GM18909 (cell line): Measurements from ENCODE around the gene EIPR1.
"Not testable (repeated sequence)": the region's sequence is repeated elsewhere in the genome, so short reads cannot be mapped to it uniquely, and the experiment has no call there.

ENCODE experiments used
- ATAC-seq: cut with Tn5 transposase; IDR thresholded peaks from one replicate; pipeline ENCODE4 v1.9.1; 2021; ENCODE audit warnings: mild to moderate bottlenecking; ENCODE audit not compliant: unreplicated experiment, poor library complexity

The EIPR1 gene

DNA sequence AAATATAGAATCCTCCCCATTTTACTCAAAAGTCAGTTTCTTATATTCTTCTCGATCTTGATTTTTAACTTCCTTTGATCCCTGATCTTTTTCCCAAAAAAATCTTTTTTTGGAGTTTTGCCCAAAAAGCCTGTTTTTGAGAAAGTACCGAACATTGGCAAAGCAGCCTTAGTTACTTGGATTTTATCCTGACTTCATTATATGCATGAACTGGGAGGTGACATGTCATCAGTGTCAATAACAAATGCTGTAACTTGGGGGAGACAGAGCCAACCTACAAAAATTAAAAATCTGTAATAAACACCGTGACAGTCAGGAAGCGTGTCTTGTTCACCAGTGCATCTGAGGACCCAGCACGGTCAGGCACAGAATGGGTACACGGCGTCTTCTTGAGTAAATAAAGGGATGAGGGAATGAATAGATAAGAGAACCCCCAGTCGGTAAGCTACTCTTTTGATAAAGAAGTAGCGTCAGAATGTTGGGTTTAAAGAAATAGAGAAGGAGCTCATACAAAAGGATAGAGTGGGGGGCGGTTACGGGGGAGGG, 26.8 kb upstream of the EIPR1 start:
- no peak for ATAC-seq

DNA sequence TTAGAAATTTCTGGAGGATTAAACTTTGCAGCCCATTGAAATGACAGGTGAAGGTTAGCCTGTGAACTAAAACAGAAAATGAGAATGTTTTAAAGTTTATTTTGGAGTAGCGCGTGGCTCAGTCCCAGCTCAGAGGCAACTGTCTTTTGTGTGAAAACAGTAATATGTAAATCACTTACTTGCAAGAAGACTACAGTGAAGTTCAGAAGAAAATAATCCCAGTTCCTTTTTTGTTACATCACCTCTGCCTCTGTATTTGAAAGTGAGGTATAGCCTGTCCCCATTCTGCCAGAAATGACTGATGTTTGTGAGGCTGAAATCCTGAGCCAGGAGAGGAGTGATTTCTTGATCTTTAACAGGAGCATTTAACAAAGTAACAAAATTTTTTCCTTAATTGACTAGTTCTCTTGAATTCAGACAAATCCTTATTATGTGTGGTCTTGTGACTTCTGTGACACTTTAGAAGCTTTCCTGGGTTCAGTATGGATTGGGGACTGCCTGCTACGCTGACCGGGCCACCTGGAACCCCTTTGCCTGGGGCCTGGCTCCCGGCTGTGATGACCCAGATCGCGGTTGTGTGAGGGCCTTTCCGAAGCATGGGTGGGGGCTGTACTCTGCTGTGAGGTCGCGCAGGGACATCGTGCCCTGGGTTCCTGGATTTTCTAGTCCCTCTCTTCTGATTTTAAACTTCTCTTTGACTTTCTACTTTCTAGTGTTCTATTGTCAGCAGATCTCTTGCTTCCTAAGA, 26.1 kb upstream of the EIPR1 start:
- ATAC-seq: peak; percentile 99

DNA sequence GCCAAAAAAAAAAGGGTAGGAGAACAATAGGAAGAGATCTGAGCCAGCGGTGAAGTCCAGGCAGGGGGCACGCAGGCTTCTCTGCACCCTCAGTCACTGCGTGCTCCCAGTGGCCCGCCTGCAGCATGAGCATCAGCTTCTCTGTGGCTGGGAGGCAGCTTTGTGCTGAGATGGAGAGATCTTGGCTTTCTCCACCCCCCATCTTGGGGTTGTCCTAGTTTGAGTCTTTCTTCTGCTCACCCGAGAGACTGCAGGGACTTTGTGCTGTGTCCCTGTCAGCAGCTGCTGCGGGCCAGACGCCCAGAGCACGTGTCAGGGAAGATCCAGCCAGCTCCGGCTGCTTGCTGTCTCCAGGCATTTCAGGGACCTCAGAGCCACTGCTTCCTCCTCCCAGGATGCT, 22.2 kb upstream of the EIPR1 start:
- ATAC-seq: no peak

DNA sequence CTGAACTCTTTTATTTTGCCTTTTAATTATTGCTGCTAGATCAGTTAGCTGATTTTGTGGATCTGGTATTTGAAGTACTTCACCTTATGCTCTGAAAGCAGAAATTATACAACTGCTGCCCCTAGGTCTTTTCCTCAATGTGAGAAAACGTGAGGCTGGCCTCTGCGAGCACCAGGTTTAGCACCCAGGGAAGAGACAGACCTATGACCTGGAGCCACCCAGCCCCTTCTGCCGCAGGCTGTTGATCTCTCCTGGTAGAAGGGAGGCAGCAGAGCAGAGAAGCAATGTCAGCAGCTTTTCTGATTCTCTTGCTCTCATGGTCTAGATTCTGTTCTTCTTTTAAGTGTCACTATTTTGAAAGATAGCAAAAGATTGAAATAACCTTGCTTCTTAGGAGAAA, 21.8 kb upstream of the EIPR1 start:
- no peak for ATAC-seq

DNA sequence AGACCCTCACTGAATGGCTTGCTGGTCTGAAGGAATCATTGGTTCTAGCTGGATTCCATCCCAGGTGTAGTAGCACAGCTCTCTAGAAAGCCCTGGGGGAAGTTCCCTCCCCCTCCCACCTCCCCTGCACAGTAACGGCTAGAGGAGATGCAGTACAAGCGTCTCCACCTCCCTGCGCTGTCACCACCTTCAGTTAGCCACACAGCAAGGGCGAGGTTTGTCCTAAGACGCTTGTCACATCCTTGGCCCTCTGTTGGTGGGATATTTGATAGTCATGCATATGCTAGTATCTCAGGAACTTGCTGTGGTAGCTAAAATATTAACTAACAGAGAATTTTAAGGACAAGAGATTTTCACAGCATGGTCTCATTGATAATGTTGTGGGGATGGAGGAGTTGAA, 21.2 kb upstream of the EIPR1 start:
- ATAC-seq: no peak

DNA sequence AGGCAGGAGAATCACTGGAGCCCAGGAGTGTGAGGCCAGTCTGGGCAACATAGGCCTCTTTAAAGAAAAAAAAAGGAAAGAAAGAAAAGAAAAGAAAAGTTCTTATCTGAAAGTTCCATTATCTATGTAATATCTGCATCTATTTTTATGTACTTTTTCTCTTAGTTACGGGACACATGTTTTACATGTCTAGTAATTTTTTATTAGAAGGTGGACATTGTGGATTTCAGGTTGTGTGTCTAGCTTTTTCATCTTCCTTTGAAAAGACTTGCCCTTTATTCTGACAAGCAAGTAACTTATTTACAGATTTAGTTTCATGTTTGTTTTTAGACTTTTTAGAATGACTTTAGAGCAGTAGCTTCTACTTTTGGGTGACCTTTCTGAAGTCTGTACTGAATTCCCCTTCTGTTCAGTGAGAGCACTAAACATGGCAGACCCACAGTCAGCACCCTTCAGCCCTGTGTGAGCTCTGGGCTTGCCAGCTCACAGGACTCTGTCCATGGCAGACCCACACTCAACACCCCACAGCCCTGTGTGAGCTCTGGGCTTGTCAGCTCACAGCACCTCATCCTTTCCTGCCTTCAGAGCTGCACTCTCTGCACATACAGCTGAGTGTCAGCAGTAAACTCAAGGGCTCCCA, 19.4 kb upstream of the EIPR1 start:
- peak; percentile 71 for ATAC-seq

DNA sequence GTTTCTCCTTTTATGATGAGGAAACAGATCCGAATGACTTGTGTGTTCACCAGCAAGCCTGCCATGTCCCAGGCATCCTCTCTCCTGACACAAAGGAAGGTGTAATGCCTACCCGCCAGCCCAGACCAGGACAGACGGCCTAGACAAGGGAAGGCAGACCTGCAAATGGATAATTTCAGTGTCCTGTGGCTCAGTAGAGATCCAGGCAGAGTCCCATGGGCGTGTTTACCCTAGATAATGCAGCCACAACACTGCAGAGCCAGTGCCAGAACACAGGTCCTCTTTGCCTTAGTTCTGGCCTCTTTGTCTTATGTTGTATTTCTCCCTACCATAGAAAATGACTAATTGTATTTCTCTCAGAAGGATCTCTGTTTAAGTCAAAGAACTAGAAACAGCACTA, 14.6 kb upstream of the EIPR1 start:
- no peak for ATAC-seq

DNA sequence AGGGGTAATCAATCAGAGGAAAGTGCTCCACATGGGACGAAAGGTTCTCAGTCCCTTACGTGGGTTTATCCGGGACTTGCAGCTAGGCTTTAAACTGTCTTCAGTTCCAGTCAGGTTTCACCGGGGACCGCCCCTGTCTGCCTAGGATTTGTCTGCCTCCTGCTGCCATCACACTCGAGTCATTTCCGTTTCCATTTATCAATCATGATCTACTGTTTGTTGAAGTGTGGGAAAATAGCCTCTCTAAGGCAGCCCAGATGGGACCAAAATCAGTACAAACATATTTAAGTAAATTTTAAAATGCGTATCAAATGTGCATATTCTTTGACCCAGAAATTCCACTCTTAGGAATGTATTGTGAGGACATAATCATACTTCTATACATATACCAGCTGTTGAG, 12.4 kb upstream of the EIPR1 start:
- ATAC-seq: no peak

DNA sequence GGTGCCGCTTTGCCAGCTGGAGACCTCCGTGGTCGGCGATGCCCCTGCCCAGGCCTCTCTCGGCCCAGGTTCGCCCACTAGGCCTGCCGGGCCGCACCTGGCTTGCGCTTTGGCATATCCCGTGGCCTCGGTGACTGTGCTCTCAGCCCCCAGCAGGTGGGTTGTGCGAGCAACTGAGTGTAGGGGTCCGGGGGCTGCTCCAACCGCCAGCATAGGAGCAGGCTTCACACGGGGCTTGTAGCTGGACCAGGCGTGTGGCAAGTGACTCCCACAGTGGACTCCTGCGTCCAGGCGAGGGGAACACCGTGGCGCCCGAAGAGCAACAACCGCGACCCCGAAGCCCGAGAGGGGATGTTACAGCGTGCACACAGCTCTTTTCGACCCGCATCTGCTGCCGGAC, 11.6 kb upstream of the EIPR1 start:
- ATAC-seq: no peak

DNA sequence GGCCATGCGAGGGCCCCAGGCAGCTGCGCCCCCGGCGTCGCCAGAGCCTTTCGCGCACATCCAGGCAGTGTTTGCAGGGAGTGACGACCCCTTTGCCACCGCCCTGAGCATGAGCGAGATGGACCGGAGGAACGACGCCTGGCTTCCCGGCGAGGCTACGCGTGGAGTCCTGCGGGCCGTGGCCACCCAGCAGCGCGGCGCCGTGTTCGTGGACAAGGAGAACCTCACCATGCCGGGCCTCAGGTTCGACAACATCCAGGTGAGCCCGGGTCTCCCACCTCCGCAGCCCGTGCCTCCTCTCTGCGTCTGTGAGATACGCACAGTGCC, 10.8 kb upstream of the EIPR1 start:
- no peak for ATAC-seq

DNA sequence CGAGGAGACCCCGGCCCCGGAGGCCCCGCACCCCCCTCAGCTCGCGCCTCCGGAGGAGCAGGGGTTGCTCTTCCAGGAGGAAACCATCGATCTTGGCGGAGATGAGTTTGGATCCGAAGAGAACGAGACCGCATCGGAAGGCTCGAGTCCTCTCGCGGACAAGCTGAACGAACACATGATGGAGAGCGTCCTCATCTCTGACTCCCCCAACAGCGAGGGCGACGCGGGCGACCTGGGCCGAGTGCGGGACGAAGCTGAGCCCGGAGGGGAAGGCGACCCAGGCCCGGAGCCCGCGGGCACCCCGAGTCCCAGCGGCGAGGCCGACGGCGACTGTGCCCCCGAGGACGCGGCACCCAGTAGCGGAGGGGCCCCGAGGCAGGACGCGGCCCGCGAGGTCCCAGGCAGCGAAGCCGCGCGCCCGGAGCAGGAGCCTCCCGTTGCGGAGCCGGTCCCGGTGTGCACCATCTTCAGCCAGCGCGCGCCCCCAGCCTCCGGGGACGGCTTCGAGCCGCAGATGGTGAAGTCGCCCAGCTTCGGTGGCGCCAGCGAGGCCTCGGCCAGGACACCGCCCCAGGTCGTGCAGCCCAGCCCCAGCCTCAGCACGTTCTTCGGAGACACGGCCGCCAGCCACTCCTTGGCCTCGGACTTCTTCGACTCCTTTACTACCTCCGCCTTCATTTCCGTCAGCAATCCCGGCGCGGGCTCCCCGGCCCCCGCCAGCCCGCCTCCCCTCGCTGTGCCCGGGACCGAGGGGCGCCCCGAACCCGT, 10.2 kb upstream of the EIPR1 start:
- ATAC-seq: no peak

DNA sequence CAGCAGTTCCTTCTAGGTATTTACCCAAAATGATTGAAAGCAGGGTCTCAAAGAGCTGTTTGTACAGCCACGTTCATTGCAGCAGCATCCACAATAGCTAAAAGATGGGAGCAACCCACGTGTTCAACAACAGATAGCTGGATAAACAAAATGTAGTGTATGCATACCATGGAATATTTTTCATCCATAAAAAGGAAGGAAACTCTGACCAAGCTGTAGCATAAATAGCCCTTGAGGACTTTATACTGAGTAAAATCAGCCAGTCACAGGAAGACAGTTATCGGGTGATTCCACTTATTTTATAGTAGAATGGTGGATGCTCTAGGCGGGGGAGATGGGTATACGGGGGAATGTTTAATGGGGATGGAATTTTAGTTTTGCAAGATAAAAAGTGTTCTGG, 9.4 kb upstream of the EIPR1 start:
- ATAC-seq: no peak

DNA sequence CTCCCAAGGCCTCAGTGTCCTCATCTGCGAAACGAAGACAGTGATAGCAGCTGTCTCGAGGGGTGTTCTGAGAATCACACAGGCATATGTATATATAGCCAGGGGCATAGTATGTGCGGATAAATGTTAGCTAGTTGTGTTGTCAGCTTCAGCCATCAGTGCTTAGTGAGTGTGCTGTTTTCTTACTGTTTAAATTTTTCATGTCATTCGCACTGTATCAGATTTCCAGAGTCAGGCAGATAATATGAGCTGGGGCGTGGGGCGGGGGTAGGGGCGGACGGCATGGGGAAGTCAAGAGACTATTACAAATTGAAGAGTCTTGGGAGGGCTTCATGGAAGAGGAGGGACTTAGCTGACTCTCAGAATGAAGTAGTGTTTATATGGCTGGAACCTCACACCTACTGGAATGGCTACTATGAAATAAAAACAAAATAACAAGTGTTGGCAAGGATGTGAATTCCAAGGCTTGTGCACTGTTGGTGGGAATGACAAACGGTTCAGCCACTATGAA, 8.9 kb upstream of the EIPR1 start:
- ATAC-seq: no peak

DNA sequence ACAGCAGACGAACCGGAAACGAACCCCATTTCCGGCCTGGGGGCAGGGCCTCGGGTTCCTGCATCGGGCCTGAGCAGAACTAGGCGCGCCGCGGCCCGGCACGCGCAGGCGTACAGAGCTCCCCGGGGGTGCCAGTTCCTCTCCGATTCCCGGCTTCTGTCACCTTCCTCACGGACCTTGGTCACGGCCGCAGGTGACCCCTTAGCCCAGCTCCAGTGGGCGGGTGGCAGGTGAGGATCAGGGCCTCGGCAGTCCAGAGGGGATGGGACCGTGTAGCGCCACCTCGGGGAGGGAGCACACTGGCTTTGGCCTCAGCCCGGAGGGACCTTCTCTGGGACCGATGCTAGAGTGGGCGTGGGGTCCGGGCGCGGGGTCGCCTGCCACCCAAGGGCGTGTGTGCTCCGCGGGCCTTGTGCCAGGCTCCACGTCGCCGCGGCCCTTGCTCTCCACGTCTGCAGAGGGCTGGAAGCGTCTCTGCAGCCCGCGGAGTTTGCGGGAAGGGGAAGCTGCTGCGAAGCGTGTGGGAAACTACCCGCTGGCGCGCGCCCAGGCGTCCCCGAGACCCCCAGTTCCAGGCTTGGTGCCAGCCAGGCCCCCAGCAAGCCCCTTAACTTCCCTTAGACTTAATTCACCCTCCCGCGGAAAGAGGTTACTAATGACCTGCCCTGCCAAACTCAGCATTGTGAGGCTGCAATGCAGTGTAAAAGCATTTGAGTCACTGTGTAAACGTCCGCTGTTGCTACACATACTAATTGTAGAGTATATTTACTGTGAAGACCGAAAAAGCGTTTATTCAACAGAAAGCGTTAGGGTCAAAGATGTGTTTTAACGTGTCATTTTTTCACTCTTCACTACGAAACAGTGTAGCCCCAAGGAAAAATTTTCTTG, 2.3 kb upstream of the EIPR1 start, which contains the start of gene TRAPPC12:
Gene TRAPPC12, plus strand, starts transcription at position 48 of the 888 bp plus-strand sequence. CDS start 7,930 bp downstream, outside the sequence.
- peak; percentile 81 for ATAC-seq

DNA sequence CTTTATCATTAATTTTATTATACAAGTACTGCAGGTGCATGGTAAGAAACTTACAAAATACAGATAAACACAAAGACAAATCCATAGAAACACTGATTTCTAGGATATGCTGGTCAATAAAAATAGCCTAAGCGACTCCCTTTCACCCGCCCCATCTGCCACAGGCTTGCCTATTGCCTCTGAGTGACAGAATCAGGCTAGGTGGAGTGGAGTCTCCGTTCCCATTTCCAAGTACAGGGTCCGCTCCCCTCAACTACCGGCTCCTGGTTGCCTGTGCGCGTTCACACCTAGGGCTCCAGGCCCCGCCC, 1.7 kb upstream of the EIPR1 start:
- ATAC-seq: no peak

DNA sequence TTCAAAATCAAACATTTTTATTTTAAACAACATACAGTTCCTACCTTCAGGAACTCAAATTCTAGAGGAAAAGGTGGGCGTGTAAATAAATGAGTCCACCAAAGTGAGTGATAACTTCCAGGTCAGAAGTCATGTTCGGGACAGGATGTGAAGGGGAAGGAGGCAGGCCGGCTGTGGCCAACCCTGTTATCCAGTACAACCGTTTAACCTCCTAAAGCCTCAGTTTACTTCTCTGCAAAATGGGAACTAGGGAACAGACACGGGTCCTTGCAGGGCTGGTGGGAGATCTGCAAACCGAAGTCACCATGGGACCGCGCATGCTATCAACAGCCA, 373 bp downstream of the EIPR1 start:
- ATAC-seq: peak; percentile 19

DNA sequence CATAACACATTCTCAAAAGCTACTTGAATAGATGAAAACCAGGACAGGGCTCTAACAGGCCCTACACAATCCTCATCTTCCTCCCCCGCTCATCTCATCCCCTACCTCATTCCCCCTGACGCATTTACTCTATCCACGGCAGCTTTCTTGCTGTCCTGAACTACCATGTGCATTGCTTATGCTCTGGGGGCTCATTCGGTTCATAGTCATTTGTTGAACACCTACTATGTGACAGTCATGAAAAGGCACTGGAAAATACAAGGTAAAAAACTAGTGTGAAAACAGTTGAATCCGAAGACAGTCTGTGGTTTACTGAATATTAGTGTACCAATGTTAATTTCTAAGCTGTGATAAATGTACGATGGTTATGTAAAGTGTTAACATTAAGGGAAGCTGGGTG, 797 bp downstream of the EIPR1 start:
- ATAC-seq: no peak

DNA sequence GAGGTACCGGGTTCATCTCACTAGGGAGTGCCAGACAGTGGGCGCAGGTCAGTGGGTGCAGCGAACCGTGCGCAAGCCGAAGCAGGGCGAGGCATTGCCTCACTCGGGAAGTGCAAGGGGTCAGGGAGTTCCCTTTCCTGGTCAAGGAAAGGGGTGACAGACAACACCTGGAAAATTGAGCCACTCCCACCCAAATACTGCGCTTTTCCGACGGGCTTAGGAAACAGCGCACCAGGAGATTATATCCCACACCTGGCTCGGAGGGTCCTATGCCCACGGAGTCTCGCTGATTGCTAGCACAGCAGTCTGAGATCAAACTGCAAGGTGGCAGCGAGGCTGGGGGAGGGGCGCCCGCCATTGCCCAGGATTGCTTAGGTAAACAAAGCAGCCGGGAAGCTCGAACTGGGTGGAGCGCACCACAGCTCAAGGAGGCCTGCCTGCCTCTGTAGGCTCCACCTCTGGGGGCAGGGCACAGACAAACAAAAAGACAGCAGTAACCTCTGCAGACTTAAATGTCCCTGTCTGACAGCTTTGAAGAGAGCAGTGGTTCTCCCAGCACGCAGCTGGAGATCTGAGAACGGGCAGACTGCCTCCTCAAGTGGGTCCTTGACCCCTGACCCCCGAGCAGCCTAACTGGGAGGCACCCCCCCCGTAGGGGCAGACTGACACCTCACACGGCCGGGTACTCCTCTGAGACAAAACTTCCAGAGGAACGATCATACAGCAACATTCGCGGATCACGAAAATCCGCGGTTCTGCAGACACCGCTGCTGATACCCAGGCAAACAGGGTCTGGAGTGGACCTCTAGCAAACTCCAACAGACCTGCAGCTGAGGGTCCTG, 8.1 kb downstream of the EIPR1 start:
- ATAC-seq: not testable (repeated sequence)

DNA sequence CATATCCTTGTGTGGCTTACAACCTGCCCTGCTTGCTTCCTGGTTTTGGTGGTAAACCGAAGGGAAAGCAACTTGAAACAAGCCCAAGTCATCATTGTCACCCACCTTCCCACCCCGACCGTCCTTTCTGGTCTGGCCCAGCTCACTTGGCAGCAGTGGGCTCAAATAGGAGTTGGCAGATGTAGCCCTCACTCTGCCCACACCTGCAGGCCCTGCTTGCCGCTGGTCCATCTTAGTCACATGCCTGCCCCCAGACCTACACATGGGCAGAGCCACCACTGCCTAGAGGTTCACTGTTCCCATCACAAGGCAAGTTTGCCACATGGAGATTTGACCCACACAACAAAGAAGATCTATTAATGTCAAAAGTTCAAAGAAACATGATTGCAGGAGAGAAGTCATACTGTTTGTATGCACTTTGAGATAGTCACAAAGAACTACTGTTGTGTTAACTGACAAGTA, 9.3 kb downstream of the EIPR1 start:
- no peak for ATAC-seq
